ENCODE data around the gene TVP23C.

The TVP23C gene

GRCh38 chr17:15483431-15483830 is 79.9 kb downstream of the TVP23C start (continued):
- TF ChIP-seq, protein P1, sequence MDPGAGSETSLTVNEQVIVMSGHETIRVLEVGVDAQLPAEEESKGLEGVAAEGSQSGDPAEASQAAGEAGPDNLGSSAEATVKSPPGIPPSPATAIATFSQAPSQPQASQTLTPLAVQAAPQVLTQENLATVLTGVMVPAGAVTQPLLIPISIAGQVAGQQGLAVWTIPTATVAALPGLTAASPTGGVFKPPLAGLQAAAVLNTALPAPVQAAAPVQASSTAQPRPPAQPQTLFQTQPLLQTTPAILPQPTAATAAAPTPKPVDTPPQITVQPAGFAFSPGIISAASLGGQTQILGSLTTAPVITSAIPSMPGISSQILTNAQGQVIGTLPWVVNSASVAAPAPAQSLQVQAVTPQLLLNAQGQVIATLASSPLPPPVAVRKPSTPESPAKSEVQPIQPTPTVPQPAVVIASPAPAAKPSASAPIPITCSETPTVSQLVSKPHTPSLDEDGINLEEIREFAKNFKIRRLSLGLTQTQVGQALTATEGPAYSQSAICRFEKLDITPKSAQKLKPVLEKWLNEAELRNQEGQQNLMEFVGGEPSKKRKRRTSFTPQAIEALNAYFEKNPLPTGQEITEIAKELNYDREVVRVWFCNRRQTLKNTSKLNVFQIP (CRISPR knock-in tag; IDR thresholded peaks at IDR 0.05; ENCODE audit: borderline replicate concordance, low read depth), result no peak
- no peak for TF ChIP-seq BACH2 (CRISPR knock-in tag; IDR thresholded peaks at IDR 0.05; ENCODE audit: borderline replicate concordance)

GRCh38 chr17:15482476-15482875 is 80.8 kb downstream of the TVP23C start:
- TF ChIP-seq ZFP30 (CRISPR knock-in tag; IDR thresholded peaks at IDR 0.05), result no peak
- no peak for TF ChIP-seq ZFP3 (CRISPR knock-in tag; IDR thresholded peaks at IDR 0.05)
- TF ChIP-seq SNAI2 (CRISPR knock-in tag; IDR thresholded peaks at IDR 0.05), result no peak
- TF ChIP-seq PPARA (CRISPR knock-in tag; IDR thresholded peaks at IDR 0.05; ENCODE audit: borderline replicate concordance), result no peak
- TF ChIP-seq ZNF565 (CRISPR knock-in tag; conservative IDR thresholded peaks at IDR 0.05; ENCODE audit: low read depth), result no peak
- TF ChIP-seq TCF4 (CRISPR knock-in tag; IDR thresholded peaks at IDR 0.05; ENCODE audit: borderline replicate concordance), result no peak
- TF ChIP-seq ESRRG (CRISPR knock-in tag; IDR thresholded peaks at IDR 0.05), result no peak
- no peak for TF ChIP-seq OSR1 (CRISPR knock-in tag; IDR thresholded peaks at IDR 0.05)
- TF ChIP-seq ZNF70 (CRISPR knock-in tag; IDR thresholded peaks at IDR 0.05), result no peak
- TF ChIP-seq, protein P1 (CRISPR knock-in tag; IDR thresholded peaks at IDR 0.05; ENCODE audit: borderline replicate concordance, low read depth), result no peak
- TF ChIP-seq GLIS3 (CRISPR knock-in tag; IDR thresholded peaks at IDR 0.05), result no peak
- no peak for TF ChIP-seq ZNF8 (CRISPR knock-in tag; IDR thresholded peaks at IDR 0.05)
- no peak for TF ChIP-seq CREB5 (CRISPR knock-in tag; IDR thresholded peaks at IDR 0.05; ENCODE audit: low read depth)
- no peak for TF ChIP-seq CSDC2 (CRISPR knock-in tag; IDR thresholded peaks at IDR 0.05)
- TF ChIP-seq, protein P2, sequence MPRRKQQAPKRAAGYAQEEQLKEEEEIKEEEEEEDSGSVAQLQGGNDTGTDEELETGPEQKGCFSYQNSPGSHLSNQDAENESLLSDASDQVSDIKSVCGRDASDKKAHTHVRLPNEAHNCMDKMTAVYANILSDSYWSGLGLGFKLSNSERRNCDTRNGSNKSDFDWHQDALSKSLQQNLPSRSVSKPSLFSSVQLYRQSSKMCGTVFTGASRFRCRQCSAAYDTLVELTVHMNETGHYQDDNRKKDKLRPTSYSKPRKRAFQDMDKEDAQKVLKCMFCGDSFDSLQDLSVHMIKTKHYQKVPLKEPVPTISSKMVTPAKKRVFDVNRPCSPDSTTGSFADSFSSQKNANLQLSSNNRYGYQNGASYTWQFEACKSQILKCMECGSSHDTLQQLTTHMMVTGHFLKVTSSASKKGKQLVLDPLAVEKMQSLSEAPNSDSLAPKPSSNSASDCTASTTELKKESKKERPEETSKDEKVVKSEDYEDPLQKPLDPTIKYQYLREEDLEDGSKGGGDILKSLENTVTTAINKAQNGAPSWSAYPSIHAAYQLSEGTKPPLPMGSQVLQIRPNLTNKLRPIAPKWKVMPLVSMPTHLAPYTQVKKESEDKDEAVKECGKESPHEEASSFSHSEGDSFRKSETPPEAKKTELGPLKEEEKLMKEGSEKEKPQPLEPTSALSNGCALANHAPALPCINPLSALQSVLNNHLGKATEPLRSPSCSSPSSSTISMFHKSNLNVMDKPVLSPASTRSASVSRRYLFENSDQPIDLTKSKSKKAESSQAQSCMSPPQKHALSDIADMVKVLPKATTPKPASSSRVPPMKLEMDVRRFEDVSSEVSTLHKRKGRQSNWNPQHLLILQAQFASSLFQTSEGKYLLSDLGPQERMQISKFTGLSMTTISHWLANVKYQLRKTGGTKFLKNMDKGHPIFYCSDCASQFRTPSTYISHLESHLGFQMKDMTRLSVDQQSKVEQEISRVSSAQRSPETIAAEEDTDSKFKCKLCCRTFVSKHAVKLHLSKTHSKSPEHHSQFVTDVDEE (CRISPR knock-in tag; IDR thresholded peaks at IDR 0.05), result no peak
- TF ChIP-seq ISL1 (CRISPR knock-in tag; IDR thresholded peaks at IDR 0.05), result no peak
- ATAC-seq, result no peak

- ATAC-seq, result no peak
- TF ChIP-seq BACH2 (CRISPR knock-in tag; IDR thresholded peaks at IDR 0.05; ENCODE audit: borderline replicate concordance), result no peak
- TF ChIP-seq PPARA (CRISPR knock-in tag; IDR thresholded peaks at IDR 0.05; ENCODE audit: borderline replicate concordance), result no peak
- TF ChIP-seq, protein P3, sequence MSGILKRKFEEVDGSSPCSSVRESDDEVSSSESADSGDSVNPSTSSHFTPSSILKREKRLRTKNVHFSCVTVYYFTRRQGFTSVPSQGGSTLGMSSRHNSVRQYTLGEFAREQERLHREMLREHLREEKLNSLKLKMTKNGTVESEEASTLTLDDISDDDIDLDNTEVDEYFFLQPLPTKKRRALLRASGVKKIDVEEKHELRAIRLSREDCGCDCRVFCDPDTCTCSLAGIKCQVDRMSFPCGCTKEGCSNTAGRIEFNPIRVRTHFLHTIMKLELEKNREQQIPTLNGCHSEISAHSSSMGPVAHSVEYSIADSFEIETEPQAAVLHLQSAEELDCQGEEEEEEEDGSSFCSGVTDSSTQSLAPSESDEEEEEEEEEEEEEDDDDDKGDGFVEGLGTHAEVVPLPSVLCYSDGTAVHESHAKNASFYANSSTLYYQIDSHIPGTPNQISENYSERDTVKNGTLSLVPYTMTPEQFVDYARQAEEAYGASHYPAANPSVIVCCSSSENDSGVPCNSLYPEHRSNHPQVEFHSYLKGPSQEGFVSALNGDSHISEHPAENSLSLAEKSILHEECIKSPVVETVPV (CRISPR knock-in tag; IDR thresholded peaks at IDR 0.05), result no peak
- TF ChIP-seq CSDC2 (CRISPR knock-in tag; IDR thresholded peaks at IDR 0.05), result no peak
- TF ChIP-seq PATZ1 (CRISPR knock-in tag; IDR thresholded peaks at IDR 0.05; ENCODE audit: borderline replicate concordance), result no peak
- TF ChIP-seq ZC3H10 (CRISPR knock-in tag; IDR thresholded peaks at IDR 0.05), result no peak
- no peak for TF ChIP-seq ARNTL (CRISPR knock-in tag; IDR thresholded peaks at IDR 0.05; ENCODE audit: borderline replicate concordance, low read depth)
- TF ChIP-seq TCF4 (CRISPR knock-in tag; IDR thresholded peaks at IDR 0.05; ENCODE audit: borderline replicate concordance), result no peak
- TF ChIP-seq ZNF8 (CRISPR knock-in tag; IDR thresholded peaks at IDR 0.05), result no peak
- no peak for TF ChIP-seq ZFP3 (CRISPR knock-in tag; IDR thresholded peaks at IDR 0.05)
- no peak for TF ChIP-seq CREB5 (CRISPR knock-in tag; IDR thresholded peaks at IDR 0.05; ENCODE audit: low read depth)
- no peak for TF ChIP-seq OSR1 (CRISPR knock-in tag; IDR thresholded peaks at IDR 0.05)
- no peak for TF ChIP-seq ZNF565 (CRISPR knock-in tag; conservative IDR thresholded peaks at IDR 0.05; ENCODE audit: low read depth)
- TF ChIP-seq TOX (CRISPR knock-in tag; IDR thresholded peaks at IDR 0.05; ENCODE audit: borderline replicate concordance), result no peak
- TF ChIP-seq ISL1 (CRISPR knock-in tag; IDR thresholded peaks at IDR 0.05), result no peak
- TF ChIP-seq, protein P2 (CRISPR knock-in tag; IDR thresholded peaks at IDR 0.05), result no peak
- TF ChIP-seq GLIS3 (CRISPR knock-in tag; IDR thresholded peaks at IDR 0.05), result no peak
These were observed 81.8 kb downstream of the TVP23C start for GRCh38 chr17:15481481-15481880.

Measured in SK-N-SH treated with all-trans-retinoic acid at 6 μM for 48 hours (cell line).